ENCODE data around the gene SPINK14.

Gene SPINK14

DNA sequence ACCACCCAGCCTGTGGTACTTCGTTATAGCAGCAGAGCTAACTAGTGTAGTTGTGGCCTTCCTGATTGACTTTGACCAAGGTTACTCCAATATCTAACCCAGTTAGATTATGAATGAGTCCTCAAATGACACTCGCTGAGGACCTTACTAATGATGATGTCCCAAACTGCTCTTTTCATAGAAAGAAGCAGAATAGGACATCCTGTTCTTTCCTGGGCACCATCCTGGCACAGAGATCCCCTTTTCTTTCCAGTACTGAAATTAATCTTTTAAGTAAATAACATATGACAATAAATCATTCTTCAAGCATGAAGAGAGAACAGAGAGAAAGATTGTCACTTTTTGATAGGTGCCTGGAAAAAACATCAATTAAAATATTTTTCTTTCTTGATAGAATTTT lies 26.7 kb upstream of the SPINK14 start:
- TF ChIP-seq, protein P1, sequence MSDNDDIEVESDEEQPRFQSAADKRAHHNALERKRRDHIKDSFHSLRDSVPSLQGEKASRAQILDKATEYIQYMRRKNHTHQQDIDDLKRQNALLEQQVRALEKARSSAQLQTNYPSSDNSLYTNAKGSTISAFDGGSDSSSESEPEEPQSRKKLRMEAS (IDR thresholded peaks at IDR 0.05; ENCODE audit: low read depth, low read length): no peak
- TF ChIP-seq, protein P2, sequence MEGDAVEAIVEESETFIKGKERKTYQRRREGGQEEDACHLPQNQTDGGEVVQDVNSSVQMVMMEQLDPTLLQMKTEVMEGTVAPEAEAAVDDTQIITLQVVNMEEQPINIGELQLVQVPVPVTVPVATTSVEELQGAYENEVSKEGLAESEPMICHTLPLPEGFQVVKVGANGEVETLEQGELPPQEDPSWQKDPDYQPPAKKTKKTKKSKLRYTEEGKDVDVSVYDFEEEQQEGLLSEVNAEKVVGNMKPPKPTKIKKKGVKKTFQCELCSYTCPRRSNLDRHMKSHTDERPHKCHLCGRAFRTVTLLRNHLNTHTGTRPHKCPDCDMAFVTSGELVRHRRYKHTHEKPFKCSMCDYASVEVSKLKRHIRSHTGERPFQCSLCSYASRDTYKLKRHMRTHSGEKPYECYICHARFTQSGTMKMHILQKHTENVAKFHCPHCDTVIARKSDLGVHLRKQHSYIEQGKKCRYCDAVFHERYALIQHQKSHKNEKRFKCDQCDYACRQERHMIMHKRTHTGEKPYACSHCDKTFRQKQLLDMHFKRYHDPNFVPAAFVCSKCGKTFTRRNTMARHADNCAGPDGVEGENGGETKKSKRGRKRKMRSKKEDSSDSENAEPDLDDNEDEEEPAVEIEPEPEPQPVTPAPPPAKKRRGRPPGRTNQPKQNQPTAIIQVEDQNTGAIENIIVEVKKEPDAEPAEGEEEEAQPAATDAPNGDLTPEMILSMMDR (IDR thresholded peaks at IDR 0.05; ENCODE audit: low read depth, low read length): no peak
- TF ChIP-seq POLR2A (IDR thresholded peaks at IDR 0.05; ENCODE audit: extremely low read depth, insufficient read length): no peak
- TF ChIP-seq MYC (IDR thresholded peaks at IDR 0.05; ENCODE audit: low read depth, low read length): no peak
- no peak for DNase-seq (ENCODE audit: low read depth)
- no peak overlapping the region for H3K4me3 ChIP-seq (ENCODE audit: low read depth, low read length)

DNA sequence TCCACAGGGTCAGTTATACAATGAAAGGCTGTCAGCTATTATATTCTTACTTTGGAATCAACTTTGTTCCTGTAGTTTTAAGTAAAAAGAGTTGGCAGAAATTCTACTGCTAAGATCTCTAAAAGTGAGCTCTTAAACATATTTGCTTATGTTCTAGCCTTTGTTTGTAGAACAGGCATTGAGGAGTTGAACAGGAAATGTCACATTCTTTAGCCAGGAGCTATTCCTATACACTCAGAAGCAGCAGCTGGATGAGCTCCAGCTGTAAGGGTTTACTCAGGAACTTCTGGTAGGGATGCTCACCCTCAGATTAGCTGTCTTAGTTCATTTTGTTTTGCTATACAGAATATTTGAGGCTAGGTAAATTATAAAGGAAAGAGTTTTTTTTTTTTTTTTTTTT lies 22.4 kb upstream of the SPINK14 start:
- DNase-seq (ENCODE audit: low read depth): no peak
- no peak overlapping the region for H3K4me3 ChIP-seq (ENCODE audit: low read depth, low read length)
- no peak for TF ChIP-seq MYC (IDR thresholded peaks at IDR 0.05; ENCODE audit: low read depth, low read length)
- TF ChIP-seq, protein P1 (IDR thresholded peaks at IDR 0.05; ENCODE audit: low read depth, low read length): no peak
- TF ChIP-seq, protein P2 (IDR thresholded peaks at IDR 0.05; ENCODE audit: low read depth, low read length): no peak
- no peak for TF ChIP-seq POLR2A (IDR thresholded peaks at IDR 0.05; ENCODE audit: extremely low read depth, insufficient read length)

DNA sequence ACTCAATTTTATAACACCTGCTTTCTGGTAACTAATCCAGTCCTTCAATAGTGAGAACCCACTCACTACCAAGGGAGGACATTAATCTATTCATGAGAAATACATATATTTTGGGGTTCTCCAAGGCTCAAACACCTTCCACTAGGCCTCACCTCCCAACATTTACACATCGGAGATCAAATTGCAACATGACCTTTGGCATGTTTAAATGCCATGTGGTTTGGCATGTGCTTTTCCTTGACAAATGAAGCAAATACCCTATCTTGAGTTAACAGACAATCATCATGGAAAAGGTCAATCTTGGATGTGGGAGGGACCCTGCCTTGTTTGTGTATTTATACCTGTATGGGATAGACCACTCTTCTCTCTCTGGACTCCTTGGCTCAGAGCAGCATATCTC lies 21.9 kb upstream of the SPINK14 start:
- TF ChIP-seq, protein P1 (IDR thresholded peaks at IDR 0.05; ENCODE audit: low read depth, low read length): peak; percentile 10; the same call in 1 of the 2 replicates
- no peak for TF ChIP-seq MYC (IDR thresholded peaks at IDR 0.05; ENCODE audit: low read depth, low read length)
- H3K4me3 ChIP-seq (ENCODE audit: low read depth, low read length): no peak overlapping the region
- no peak for DNase-seq (ENCODE audit: low read depth)

DNA sequence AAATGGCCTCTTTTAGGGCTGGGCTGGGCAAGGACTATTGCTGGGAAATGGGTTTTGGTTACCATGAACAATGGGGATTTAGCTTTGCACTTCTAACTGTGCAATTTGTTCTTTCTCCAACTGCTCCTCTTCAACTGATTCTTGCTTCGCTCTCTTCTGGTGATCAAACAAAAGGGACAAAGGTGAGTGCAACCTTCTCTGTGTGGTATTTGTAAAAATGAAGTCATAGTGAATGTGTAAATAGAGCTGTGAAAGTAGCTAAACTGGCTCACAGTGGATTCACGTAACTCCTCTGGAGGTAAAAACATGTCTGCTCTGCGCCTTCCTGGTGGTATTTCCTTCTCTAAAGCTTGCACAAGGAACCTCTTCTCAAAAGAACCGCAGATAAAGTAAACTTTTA lies 20.9 kb upstream of the SPINK14 start:
- TF ChIP-seq, protein P1 (IDR thresholded peaks at IDR 0.05; ENCODE audit: low read depth, low read length): no peak
- TF ChIP-seq POLR2A (IDR thresholded peaks at IDR 0.05; ENCODE audit: extremely low read depth, insufficient read length) (no peak), MYC (IDR thresholded peaks at IDR 0.05; ENCODE audit: low read depth, low read length) (no peak)
- TF ChIP-seq, protein P2 (IDR thresholded peaks at IDR 0.05; ENCODE audit: low read depth, low read length): no peak
- no peak for DNase-seq (ENCODE audit: low read depth)
- H3K4me3 ChIP-seq (ENCODE audit: low read depth, low read length): no peak overlapping the region

DNA sequence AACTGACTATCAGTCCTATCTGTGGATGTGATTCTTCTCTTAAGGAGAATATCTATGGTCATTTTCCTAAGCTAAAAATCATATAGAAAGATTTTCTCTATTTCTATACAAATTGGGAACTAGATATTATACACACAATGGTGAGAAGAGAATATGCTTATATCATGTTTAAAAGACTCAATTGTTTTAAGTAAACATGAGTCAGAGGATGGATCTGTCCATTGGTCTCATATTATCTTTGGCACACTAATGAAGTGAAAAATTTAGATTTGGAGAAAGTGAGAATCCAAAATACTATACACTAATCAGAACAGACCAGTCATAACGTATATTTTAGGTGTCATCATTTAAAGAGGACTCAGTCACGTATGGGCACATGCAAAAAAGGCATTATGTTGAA lies 16.5 kb upstream of the SPINK14 start:
- TF ChIP-seq, protein P2 (IDR thresholded peaks at IDR 0.05; ENCODE audit: low read depth, low read length): no peak
- TF ChIP-seq POLR2A (IDR thresholded peaks at IDR 0.05; ENCODE audit: extremely low read depth, insufficient read length) (no peak), MYC (IDR thresholded peaks at IDR 0.05; ENCODE audit: low read depth, low read length) (no peak)
- TF ChIP-seq, protein P1 (IDR thresholded peaks at IDR 0.05; ENCODE audit: low read depth, low read length): no peak
- no peak overlapping the region for H3K4me3 ChIP-seq (ENCODE audit: low read depth, low read length)
- no peak for DNase-seq (ENCODE audit: low read depth)

DNA sequence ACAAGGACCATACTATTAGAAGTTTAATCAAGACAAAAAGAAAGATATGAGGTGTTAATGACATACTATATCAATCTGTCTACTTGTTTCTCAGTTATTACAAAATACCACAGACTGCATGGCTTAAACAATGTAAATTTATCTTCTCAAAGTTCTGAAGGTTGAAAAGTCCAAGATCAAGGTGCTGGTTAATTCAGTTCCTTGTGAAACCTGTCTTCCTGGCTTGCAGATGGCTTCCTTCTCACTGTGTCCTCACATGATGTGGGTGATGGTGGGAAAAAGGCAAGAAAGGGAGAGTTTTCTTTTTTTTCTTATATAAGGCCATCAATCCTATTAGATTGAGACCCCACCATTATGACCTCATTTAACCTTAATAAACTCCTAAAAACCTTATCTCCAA lies 15.6 kb upstream of the SPINK14 start:
- TF ChIP-seq POLR2A (IDR thresholded peaks at IDR 0.05; ENCODE audit: extremely low read depth, insufficient read length): no peak
- TF ChIP-seq, protein P1 (IDR thresholded peaks at IDR 0.05; ENCODE audit: low read depth, low read length): no peak
- no peak for TF ChIP-seq MYC (IDR thresholded peaks at IDR 0.05; ENCODE audit: low read depth, low read length)
- TF ChIP-seq, protein P2 (IDR thresholded peaks at IDR 0.05; ENCODE audit: low read depth, low read length): no peak
- H3K4me3 ChIP-seq (ENCODE audit: low read depth, low read length): no peak overlapping the region
- no peak for DNase-seq (ENCODE audit: low read depth)
